H1 (cell line): ENCODE measurements around the gene ARL8A. TPM values are rescaled to one million over a fixed set of nuclear protein-coding genes. Genes with fewer than 3 reads are reported as not detected.

Experiments
- CBX8 ChIP-seq: fragments of 300-800, 300-1000 bp; sonication (generic); IDR thresholded peaks from 2 replicates; pipeline ENCODE4 v1.7.1; 2016; ENCODE audit warnings: low read depth, low read length, borderline replicate concordance
- CTCF ChIP-seq, 3 experiments: IDR thresholded peaks; 1 replicate in 2 of 3; 2 replicates in 1 of 3; pipeline versions ENCODE4 v1.5.1 to v1.6.1; 2011; ENCODE audit warnings: low read length in 3 of 3, mild to moderate bottlenecking in 3 of 3, inconsistent platforms in 2 of 3, low read depth in 1 of 3, moderate library complexity in 1 of 3; ENCODE audit not compliant: insufficient read depth in 1 of 3; ENCODE audit errors: control extremely low read depth in 1 of 3
- KDM1A ChIP-seq: fragments of 200-600, 300-600 bp; sonication (generic); IDR thresholded peaks from 2 replicates; pipeline ENCODE4 v1.7.1; 2016; ENCODE audit warnings: mild to moderate bottlenecking, low read length, borderline replicate concordance
- PHF8 ChIP-seq: fragments of 200-600 bp; sonication (generic); conservative IDR thresholded peaks from 2 replicates; pipeline ENCODE4 v1.7.1; 2012; ENCODE audit warnings: low read depth, mild to moderate bottlenecking, inconsistent platforms, low read length, moderate library complexity
- polyA plus RNA-seq, 7 experiments: library from polyadenylated mRNA; depleted of rRNA in 3 of 7; stranded (reverse) in 5 of 7; unstranded in 2 of 7; fragments of >200 nt in 5 of 7; fragments of 200-250 nt in 2 of 7; gene quantifications; 1 replicate in 5 of 7; 2 replicates in 1 of 7; 4 replicates in 1 of 7; pipeline versions ENCODE4 v1.2.1 to v1.2.3, GENCODE V29; 2011 to 2013; ENCODE audit warnings: missing spikeins in 2 of 7, mixed read lengths in 2 of 7
- total RNA-seq: library from RNA; stranded (reverse); fragmentation: NEBNext Ultra II Directional; extraction: Animal tissue kit (Norgen Biotek cat#: 25700); gene quantifications from 2 replicates; pipeline ENCODE4 v1.2.1, GENCODE V29; 2021

The ARL8A gene
- total and polyA plus RNA-seq, 2 of the 8 experiments (the other 6 are each of a cell fraction or from before 2014, with no cell fraction given): 40.3 to 58.7 TPM

DNA sequence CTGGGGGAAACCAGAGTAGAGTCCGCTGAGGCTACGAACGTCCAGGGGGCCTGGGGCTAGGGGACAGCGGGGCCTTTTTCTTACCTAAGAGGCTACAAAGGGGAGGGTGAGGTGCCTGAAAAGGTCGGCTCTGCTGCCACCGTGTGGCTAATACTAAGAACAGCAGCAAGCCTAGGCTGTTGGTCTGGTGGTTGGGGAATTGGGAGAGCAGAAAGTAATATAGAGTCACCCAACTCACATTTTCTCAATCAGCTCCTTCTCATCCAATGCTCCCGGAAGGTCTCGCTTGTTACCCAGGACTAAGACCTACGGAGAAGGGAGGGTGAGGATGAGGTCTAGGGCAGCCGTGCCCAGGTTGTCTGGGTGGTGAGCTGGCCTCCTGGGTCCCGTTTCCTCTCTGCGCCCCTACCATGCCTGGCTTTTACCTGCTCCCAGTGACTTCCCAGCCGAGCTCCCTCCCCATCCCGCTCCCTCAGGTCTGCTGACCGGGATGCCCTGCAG is 9.3 kb downstream of the ARL8A start (continued):
- TF ChIP-seq CTCF (IDR thresholded peaks at IDR 0.05; ENCODE audit: control extremely low read depth in 1 of 3, insufficient read depth in 1 of 3, low read depth in 1 of 3, low read length in 3 of 3) (peak in 2 of 3 experiments; percentile 84 to 87; a peak in 3 of 4 replicates), CBX8 (no peak), PHF8 (no peak), KDM1A (no peak)
